GM19328 (cell line): ENCODE data around the gene GBGT1.
"Not testable (repeated sequence)": the region's sequence is repeated elsewhere in the genome, so short reads cannot be mapped to it uniquely, and the experiment has no call there.

ENCODE experiments used
- ATAC-seq: cut with Tn5 transposase; IDR thresholded peaks from one replicate; pipeline ENCODE4 v1.9.1; 2021; ENCODE audit warnings: mild to moderate bottlenecking, moderate library complexity; ENCODE audit not compliant: unreplicated experiment

The GBGT1 gene

DNA sequence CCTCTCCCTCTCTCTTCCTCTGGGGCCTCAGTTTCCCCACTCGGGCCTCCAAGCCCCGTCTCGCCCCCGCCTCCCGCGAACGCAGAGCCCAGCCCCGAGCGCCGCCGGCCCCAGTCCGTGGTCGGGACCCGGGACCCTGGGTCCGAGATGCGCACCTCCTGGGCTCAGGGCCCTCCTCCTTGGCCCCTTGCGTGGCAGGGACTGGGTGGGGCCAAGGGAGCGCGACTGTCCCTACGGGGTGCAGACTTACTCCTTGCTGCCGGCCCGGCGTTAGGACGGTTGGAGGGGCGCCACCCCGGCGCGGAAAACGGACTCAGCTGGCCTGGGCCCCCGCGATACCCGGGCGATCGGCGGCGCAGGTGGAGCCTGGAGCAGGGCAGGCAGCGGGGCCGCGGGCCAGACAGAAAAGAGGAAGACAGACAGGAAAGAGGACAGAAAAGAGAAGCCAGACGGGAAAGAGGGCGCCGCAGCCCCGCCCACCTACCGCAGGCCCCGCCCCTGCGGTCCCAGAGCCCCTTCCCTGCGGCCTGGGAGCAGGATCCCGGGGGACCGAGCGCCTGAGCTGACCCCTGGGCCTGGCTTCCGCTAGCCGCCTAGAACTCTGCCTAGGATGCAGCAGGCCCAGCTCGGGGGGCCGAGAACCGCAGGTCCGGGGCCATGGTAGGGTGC is at the start of gene GBGT1:
TSS of gene GBGT1 (minus strand) at position 411 of the 669 bp plus-strand sequence. CDS start 1,502 bp downstream, outside the sequence.
- ATAC-seq: no peak

DNA sequence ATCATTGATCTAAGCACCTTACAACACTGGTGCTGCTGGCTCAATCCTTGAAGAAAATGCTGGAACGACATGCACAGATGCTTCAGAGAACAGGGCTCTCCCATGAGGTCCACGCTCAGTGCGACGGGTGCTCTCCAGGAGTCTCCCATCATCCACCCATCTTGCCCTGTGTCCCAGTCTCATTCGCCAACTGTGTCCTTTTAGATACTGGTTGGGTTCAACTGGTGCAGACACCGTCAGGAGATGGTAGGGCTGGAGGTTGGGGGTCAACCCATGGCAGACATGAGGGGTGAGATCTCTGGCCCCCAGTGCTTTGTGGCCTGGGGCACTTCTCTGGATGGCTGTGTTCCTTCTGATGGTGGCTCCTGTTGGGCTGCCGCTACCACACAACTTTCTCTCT is 46.9 kb upstream of the GBGT1 start:
- no peak for ATAC-seq

- ATAC-seq: no peak
These were observed 46.5 kb upstream of the GBGT1 start for GRCh38 chr9:133210202-133210532.

- ATAC-seq: not testable (repeated sequence)
These were observed 45.9 kb upstream of the GBGT1 start for GRCh38 chr9:133209327-133210201.

DNA sequence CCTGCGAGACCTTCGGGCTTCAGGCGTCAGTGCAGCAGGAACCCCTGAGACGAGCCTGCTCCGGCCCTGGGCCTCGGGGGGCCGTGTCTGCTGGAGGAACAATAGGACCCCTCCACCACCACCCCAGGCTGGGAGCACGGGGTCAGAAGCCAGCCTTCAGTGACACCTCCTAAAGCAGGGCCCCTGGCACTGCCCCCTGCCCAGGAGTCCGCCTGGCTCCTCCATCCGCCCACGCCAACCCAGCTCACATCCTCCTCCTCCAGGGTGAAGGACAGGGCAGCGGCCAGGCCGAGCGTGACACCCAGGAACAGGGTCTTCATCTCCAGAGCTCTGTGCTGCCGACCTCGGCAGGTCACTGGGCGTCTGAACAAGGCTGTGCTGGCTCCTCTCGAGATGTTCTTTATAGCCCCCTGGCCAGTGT is 45.2 kb upstream of the GBGT1 start, which contains the start of gene OBP2B:
TSS of gene OBP2B (minus strand) at position 371 of the 421 bp plus-strand sequence. CDS start at position 320, 51 bp downstream.
- not testable (repeated sequence) for ATAC-seq

DNA sequence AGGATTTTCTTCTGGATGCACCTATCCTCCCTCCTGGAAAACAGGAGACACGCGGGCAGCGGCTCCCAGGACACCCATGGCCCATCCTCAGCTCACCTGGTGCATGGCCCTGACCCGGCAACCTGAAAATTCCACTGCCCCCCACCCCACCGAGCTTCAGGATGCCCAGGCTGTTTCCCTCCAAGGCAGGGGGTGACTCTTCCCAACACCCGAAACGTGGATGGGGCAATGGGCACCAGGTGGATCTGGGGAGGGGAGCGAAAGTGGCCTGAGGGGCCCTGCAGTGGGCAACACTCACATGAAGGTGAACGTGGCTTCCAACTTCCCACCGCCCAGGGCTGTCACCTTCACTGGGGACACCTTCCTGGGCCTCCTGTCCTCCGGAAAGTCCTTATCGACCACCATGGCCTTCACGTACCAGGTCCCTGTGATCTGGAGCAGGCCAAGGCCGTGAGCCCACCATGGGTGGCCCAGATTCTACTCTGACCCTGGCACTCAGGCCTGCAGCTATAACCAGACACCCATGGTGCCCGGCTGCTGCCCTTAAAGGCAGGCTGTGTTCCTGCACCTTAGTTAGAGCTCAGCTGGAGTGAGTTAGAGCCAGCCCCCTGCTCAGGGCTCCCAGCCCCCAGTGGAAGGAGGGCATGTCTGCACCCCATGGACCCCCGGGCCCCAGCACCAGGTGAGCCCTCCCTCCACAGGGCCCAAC is 44.6 kb upstream of the GBGT1 start:
- not testable (repeated sequence) for ATAC-seq

DNA sequence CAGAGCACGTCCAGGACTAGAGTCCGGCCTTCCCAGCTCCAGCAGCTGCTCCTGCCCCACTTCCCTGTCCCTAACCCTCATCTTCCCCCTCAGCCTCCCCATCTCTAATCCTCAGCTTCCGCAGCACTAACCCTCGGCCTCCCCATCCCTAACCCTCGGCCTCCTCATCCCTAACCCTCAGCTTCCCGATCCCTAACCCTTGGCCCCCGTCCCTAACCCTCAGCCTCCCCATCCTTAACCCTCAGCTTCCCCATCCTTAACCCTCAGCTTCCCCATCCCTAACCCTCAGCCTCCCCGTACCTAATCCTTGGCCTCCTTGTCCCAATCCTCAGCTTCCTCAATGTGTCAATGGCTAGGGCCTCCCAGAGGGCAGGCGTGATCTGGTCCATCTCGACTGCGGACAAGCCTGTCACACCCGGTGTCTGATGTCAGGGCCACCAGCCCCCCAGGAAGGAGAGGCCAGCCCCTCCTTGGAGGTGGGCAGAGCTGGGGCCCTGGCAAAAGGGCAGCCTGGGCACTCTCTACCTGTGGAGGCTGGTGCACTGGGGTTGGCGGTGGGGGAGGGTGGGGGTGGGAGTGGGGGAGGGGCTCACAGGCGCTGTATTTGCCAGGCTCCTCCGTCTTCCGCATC is 43.9 kb upstream of the GBGT1 start:
- ATAC-seq: no peak

GRCh38 chr9:133207021-133207531 is 43.4 kb upstream of the GBGT1 start:
- no peak for ATAC-seq

DNA sequence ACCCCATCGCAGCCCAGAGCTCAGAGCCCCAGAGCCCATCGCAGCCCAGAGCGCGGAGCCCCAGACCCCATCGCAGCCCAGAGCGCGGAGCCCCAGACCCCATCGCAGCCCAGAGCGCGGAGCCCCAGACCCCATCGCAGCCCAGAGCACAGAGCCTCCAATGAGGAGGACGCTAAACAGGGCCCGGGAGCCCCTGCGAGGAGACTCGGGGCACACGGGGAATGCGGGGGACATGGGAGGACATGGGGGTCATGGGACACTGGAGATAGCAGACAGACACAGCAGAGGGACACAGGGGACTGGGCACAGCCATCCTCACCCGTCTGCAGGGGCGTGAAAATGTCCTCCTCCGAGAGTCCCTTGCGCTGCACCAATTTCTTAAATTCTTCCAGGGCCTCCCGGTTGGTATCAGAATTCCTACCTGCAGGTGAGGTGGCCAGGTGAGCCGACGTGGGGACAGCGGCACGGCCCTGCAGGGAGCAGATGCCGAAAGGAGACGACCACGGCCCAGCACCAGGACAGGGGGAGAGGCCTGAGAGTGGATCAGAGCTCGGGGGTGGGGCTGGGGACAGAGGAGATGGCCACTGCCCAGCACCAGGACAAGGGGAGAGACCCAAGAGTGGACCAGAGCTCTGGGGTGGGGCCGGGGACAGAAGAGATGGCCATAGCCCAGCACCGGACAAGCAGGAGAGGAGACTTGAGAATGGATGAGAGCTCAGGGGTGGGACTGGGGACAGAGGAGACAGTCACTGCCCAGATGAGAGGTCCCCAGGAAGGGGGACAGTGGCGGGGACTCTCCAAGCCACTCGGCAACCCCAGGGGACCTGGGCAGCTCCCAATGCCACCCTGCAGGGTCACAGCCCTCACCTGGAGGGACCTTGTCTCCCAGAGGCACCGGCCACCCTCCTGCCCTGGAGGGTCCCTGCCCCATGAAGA is 42.5 kb upstream of the GBGT1 start:
- no peak for ATAC-seq

DNA sequence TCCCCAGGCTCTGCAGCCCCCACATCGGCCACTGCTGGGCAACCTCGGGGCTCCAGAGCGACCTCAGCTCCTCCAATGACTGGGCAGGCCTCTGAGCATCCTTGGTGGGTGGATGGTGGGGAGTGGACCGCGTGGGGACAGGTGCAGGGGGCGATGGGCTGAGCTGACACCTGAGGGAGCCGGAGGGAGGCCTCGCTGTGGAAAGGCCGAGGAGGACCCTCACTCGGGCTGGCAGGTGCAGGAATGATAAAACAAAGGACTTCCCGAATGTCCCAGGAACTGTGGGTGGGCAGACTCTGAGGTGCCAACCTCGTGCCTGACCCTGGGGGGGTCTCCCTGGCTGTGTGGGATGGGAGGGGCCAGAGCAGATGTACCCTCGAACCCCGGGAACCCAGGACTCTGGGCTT is 41.8 kb upstream of the GBGT1 start:
- ATAC-seq: not testable (repeated sequence)

DNA sequence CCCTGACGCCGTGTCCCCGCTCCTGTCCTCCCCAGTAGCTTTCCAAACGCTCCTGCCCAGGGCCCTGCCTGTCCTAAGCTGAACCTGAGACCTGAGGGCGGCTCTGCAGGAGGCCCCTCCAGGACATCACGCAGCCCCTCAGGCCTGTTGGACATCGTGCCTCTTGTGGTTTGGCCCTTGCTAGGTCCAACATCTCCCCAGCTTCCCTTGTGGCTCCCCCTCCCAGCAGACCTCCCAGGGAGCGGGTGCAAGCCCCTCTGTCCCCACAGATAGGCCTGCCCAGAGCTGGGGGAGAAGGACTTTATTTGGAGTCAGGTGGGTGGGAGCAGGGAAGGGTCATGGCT is 41.3 kb upstream of the GBGT1 start:
- ATAC-seq: no peak

GRCh38 chr9:133204335-133204992 is 40.8 kb upstream of the GBGT1 start:
- no peak for ATAC-seq

DNA sequence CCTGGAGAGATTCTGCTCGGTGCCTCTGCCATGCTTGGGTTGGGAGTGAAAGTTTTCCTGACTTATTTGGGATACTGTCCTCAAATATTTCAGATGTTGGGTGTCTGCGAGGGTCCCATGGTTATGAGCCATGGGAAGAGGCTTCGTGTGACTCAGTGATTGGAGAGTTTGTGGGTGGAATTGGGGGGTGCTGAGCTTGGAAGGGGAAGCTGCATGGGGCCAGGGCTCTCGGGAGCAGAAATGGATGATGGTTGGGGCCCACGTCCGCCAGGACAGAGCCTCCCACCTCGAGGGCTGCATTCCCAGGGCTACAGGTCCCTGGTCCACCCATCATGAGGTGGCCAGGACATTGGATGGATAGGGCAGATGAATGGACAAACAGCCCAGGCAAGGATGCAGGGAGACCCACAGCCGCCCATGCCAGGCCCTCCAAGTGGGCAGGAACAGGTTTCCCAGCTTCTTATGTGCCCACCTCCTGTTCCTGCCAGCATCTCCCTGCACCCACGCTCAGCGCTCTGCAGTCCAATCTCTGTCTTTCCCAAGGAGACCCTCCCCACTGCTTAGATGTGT is 39.9 kb upstream of the GBGT1 start:
- ATAC-seq: no peak

DNA sequence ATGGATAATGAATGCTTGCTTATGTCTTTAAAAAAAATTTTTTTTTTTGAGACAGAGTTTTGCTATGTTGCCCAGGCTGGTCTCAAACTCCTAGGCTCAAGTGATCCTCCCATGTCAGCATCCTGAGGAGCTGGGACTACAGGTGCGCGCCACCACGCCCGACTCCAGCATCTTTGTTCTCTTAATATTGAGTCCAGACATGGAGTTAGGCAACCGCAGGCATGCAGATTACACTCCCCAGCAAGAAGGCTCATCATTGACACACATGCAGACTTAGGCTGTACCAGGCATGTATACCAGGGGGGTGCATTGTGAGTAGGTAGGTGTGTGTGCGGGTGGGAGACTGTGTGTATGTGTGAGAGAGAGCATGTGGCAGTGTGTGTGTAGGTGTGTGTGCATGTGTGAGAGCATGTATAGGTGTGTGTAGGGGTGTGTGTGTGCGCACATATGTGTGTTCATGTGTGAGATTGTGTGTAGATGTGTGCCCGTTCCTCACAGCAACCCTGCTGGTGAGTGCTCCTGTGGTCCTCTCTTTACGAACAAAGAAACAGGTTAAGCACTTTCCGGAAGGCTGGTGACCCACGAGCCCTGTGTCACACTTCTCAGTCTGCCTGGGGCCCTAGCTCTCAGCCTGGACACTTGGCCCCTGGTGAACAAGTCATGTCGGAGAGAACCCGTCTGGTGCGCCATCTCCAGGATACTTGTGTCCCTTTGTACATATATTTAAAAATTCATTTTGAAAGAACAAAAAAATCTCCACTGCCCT is 39.2 kb upstream of the GBGT1 start:
- no peak for ATAC-seq

DNA sequence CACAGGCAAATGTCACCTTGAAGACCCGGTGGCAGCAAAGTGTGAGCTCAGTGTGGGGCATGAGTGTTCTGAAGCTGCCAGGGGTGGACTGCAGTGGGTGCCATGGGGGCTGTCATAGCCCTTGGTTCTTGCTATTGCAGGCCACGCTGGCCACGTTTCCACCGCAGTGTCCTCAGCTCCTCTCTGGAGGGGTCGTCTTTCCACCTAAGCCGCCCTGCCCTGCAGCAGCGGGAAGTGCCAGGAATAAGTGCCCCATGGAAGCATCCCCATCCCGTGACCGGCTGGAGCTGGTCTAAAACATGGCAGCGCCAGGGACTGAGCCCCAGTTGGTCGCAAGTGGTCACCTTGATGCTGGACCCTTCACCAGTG is 38.4 kb upstream of the GBGT1 start:
- ATAC-seq: no peak

- ATAC-seq: no peak
These were observed 37.9 kb upstream of the GBGT1 start for GRCh38 chr9:133201424-133202144.

GRCh38 chr9:133200631-133201030 is 36.9 kb upstream of the GBGT1 start:
- ATAC-seq: no peak
